Panc1 (cell line): ENCODE results near the gene MBTPS1. TPM values are rescaled to one million over a fixed set of nuclear protein-coding genes. Genes with fewer than 3 reads are reported as not detected.

Experiments
- ATAC-seq: fragments of 200-7000 bp; cut with Tn5 transposase; 2 replicates; pipeline ENCODE4 v1.9.1; 2020; ENCODE audit warnings: mild to moderate bottlenecking, moderate library complexity
- BruUV-seq: library from RNA; stranded (reverse); fragments of 400-500 nt; replicated peaks from 2 replicates; lab custom pipeline; 2021; lab: Mats Ljungman, UMichigan
- CTCF ChIA-PET: fragments of 300-600 bp; sonication (Branson Sonifier 250); formaldehyde crosslinking; loops from one replicate; lab custom pipeline; 2022; ENCODE audit warnings: antibody characterized with exemption; lab: Charles Lee
- POLR2A ChIA-PET: fragments of 300-600 bp; sonication (Branson Sonifier 250); formaldehyde crosslinking; loops from one replicate; lab custom pipeline; 2022; ENCODE audit warnings: antibody characterized with exemption; lab: Charles Lee
- DNase-seq: peaks from one replicate; pipeline ENCODE4 v3.0.0-alpha.2; 2010; ENCODE audit warnings: low read depth, low spot score
- H3K27ac ChIP-seq: 2 replicates; pipeline ENCODE4 v1.5.1; 2011; ENCODE audit warnings: mild to moderate bottlenecking, low read length, inconsistent platforms
- H3K27me3 ChIP-seq: fragments of 200-500 bp; sonication (Bioruptor generic); 2 replicates; pipeline ENCODE4 v1.6.0; 2014; ENCODE audit warnings: low read length, inconsistent platforms; ENCODE audit not compliant: control insufficient read depth, insufficient read depth
- H3K36me3 ChIP-seq: fragments of 200-500 bp; sonication (Bioruptor generic); 2 replicates; pipeline ENCODE4 v1.5.1; 2014; ENCODE audit warnings: inconsistent platforms, mild to moderate bottlenecking, low read length, moderate library complexity; ENCODE audit not compliant: control insufficient read depth, insufficient read depth
- H3K4me1 ChIP-seq: 2 replicates; pipeline ENCODE4 v1.5.1; 2011; ENCODE audit warnings: inconsistent platforms, mild to moderate bottlenecking, low read length, moderate library complexity; ENCODE audit not compliant: control insufficient read depth, insufficient read depth
- H3K4me3 ChIP-seq, 2 experiments: 2 replicates each; pipeline ENCODE4 v1.5.1; 2011 to 2012; ENCODE audit warnings: low read depth in 2 of 2, low read length in 2 of 2, mild to moderate bottlenecking in 2 of 2, inconsistent platforms in 1 of 2, moderate library complexity in 1 of 2
- H3K9me3 ChIP-seq: fragments of 200-500 bp; sonication (Bioruptor generic); 2 replicates; pipeline ENCODE4 v1.5.1; 2014; ENCODE audit warnings: low read depth, mild to moderate bottlenecking, inconsistent platforms, low read length, moderate library complexity; ENCODE audit not compliant: control insufficient read depth, insufficient read depth
- POLR2AphosphoS5 ChIP-seq: IDR thresholded peaks from 2 replicates; pipeline ENCODE4 v1.6.1; 2012; ENCODE audit warnings: mild to moderate bottlenecking, low read depth, low read length, moderate library complexity
- SIN3A ChIP-seq: IDR thresholded peaks from 2 replicates; pipeline ENCODE4 v1.6.1; 2012; ENCODE audit warnings: low read depth, mild to moderate bottlenecking, low read length, moderate library complexity, borderline replicate concordance; ENCODE audit not compliant: insufficient read depth
- TCF7L2 ChIP-seq: IDR thresholded peaks from 2 replicates; pipeline ENCODE4 v1.6.1; 2011; ENCODE audit warnings: mild to moderate bottlenecking, low read depth, low read length, inconsistent platforms
- in situ Hi-C: cut with HindIII; loops from 2 replicates; pipeline ENCODE4 v1.10.0; 2016; ENCODE audit warnings: low sequenced_read_pairs, low pct_unique_long_range_greater_than_20kb
- intact Hi-C: fragments of 100-400 bp; cut with micrococcal nuclease; formaldehyde crosslinking; loops from one replicate; pipeline ENCODE4 v1.10.0; 2022; ENCODE audit not compliant: unreplicated experiment
- total RNA-seq: library from RNA; stranded (reverse); gene quantifications from one replicate; pipeline ENCODE4 v1.2.1, GENCODE V29; 2021; ENCODE audit not compliant: unreplicated experiment
- TF ChIP-seq, protein P1 (sequence below), 2 experiments: IDR thresholded peaks; 2 replicates each; pipeline ENCODE4 v1.6.1; 2011 to 2012; ENCODE audit warnings: low read depth in 2 of 2, control low read depth in 1 of 2, low read length in 1 of 2, mild to moderate bottlenecking in 1 of 2, moderate library complexity in 1 of 2; ENCODE audit not compliant: insufficient read depth in 1 of 2
- TF ChIP-seq, protein P2 (sequence below): fragments of 450-650 bp; IDR thresholded peaks from 2 replicates; pipeline ENCODE4 v1.5.1; 2017; ENCODE audit warnings: mild to moderate bottlenecking

MBTPS1 gene
- total RNA-seq, 1 experiment from 2014 or later = 66.8 TPM

DNA sequence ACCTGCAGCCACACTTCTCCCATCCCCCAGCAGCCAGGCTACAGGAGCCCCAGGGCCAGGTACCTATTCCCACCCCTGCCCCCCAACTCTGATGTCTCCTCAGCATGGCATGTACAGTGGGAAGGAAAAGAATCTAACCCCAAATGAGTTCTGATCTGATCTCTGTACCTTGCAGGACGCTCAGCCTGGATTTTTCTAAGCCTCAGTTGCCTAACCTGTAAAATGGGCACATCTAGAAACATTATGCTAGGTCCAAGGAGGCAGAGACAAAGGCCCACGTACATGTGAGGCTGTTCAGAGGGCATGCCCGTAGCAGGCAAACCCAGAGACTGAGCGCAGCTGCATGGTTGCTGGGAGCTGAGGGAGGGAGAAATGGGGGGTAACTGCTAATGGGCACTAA, 109.2 kb downstream of the MBTPS1 start:
- intact Hi-C loops (no loop called here), in situ Hi-C loops (no loop called here)
- CTCF ChIA-PET = no interaction called here
- no peak for DNase-seq
- no peak overlapping the region for H3K27ac ChIP-seq
- POLR2A ChIA-PET = no interaction called here
- H3K4me3 ChIP-seq = no peak overlapping the region
- no peaks in the 10 kb centered on the region for H3K4me1 ChIP-seq
- ATAC-seq = no peak
- BruUV-seq = no TSS peak
- H3K36me3 ChIP-seq = no peaks in the 10 kb centered on the region
- H3K9me3 ChIP-seq = no peaks in the 10 kb centered on the region
- TF ChIP-seq POLR2AphosphoS5 (no peak), SIN3A (no peak), TCF7L2 (no peak)
- TF ChIP-seq, protein P1, sequence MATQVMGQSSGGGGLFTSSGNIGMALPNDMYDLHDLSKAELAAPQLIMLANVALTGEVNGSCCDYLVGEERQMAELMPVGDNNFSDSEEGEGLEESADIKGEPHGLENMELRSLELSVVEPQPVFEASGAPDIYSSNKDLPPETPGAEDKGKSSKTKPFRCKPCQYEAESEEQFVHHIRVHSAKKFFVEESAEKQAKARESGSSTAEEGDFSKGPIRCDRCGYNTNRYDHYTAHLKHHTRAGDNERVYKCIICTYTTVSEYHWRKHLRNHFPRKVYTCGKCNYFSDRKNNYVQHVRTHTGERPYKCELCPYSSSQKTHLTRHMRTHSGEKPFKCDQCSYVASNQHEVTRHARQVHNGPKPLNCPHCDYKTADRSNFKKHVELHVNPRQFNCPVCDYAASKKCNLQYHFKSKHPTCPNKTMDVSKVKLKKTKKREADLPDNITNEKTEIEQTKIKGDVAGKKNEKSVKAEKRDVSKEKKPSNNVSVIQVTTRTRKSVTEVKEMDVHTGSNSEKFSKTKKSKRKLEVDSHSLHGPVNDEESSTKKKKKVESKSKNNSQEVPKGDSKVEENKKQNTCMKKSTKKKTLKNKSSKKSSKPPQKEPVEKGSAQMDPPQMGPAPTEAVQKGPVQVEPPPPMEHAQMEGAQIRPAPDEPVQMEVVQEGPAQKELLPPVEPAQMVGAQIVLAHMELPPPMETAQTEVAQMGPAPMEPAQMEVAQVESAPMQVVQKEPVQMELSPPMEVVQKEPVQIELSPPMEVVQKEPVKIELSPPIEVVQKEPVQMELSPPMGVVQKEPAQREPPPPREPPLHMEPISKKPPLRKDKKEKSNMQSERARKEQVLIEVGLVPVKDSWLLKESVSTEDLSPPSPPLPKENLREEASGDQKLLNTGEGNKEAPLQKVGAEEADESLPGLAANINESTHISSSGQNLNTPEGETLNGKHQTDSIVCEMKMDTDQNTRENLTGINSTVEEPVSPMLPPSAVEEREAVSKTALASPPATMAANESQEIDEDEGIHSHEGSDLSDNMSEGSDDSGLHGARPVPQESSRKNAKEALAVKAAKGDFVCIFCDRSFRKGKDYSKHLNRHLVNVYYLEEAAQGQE (IDR thresholded peaks at IDR 0.05; ENCODE audit: insufficient read depth in 1 of 2, low read depth in 2 of 2, low read length in 1 of 2) = no peak
- TF ChIP-seq, protein P2, sequence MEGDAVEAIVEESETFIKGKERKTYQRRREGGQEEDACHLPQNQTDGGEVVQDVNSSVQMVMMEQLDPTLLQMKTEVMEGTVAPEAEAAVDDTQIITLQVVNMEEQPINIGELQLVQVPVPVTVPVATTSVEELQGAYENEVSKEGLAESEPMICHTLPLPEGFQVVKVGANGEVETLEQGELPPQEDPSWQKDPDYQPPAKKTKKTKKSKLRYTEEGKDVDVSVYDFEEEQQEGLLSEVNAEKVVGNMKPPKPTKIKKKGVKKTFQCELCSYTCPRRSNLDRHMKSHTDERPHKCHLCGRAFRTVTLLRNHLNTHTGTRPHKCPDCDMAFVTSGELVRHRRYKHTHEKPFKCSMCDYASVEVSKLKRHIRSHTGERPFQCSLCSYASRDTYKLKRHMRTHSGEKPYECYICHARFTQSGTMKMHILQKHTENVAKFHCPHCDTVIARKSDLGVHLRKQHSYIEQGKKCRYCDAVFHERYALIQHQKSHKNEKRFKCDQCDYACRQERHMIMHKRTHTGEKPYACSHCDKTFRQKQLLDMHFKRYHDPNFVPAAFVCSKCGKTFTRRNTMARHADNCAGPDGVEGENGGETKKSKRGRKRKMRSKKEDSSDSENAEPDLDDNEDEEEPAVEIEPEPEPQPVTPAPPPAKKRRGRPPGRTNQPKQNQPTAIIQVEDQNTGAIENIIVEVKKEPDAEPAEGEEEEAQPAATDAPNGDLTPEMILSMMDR = no peak
- no peaks in the 10 kb centered on the region for H3K27me3 ChIP-seq

DNA sequence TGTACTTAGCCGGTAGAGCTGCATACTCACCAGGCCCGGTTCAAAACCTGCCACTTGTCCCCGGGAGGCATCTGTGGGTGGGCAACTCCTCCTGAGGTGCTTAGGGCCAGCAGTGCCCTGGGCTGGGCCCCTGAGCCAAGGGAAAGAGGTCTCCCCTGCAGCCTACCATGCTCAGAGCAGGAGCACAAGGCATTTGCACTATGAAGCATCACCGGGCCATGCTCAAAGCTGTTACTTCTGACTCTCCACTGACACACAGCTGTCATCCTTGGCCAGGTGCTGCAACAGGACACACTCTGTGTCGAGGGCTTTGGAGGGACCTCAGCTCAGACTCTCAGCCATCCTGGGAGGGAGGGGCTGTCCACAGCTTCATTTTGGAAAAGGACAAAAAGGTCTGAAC, 111.4 kb downstream of the MBTPS1 start:
- no peaks in the 10 kb centered on the region for H3K27me3 ChIP-seq
- H3K36me3 ChIP-seq = no peaks in the 10 kb centered on the region
- ATAC-seq (no peak), DNase-seq (no peak)
- TF ChIP-seq SIN3A = no peak
- TF ChIP-seq POLR2AphosphoS5 = no peak
- TF ChIP-seq, protein P2 = no peak
- TF ChIP-seq TCF7L2 = no peak
- TF ChIP-seq, protein P1 (IDR thresholded peaks at IDR 0.05; ENCODE audit: insufficient read depth in 1 of 2, low read depth in 2 of 2, low read length in 1 of 2) = no peak
- H3K4me3 ChIP-seq = no peak overlapping the region
- no peak overlapping the region for H3K27ac ChIP-seq
- no TSS peak for BruUV-seq
- intact Hi-C loops = no loop called here
- no peaks in the 10 kb centered on the region for H3K4me1 ChIP-seq
- in situ Hi-C loops = no loop called here
- ChIA-PET POLR2A (interaction anchor here (0.6 kb wide), 1 partner anchor 31 kb away, joined by 3 read pairs; no protein-coding TSS in a partner anchor), CTCF (no interaction called here)
- H3K9me3 ChIP-seq = no peaks in the 10 kb centered on the region
